ENCODE data around the gene POLR2L. TPM values are rescaled to one million over a fixed set of nuclear protein-coding genes. Genes with fewer than 3 reads are reported as not detected.

The POLR2L gene
- total and polyA plus RNA-seq, 3 donors from 2014 or later, result 32.9 to 97.3 (median 48.4) TPM

- no peak for DNase-seq
- TF ChIP-seq CTCF (IDR thresholded peaks at IDR 0.05) (no peak), POLR2A (IDR thresholded peaks at IDR 0.05) (no peak)
- Histone ChIP-seq H3K4me3 (peak overlapping the region in 1 of 2 donors; percentile 40), H3K36me3 (ENCODE audit: low read depth, missing control alignments) (no peaks in the 10 kb centered on the region), H3K27ac (peak overlapping the region in 1 of 2 donors; percentile 56), H3K9me3 (no peaks in the 10 kb centered on the region), H3K27me3 (no peaks in the 10 kb centered on the region), H3K4me1 (peaks cover 41% of the 10 kb centered on the region)
- intact Hi-C loops (cut with DNase I; ENCODE audit: low total_unique reads), result no loop called here
- 25 to 56% methylated on average over 11 to 40 of the region's 40 CpGs for WGBS, 2 donors
Observed at GRCh38 chr11:829176-829846, 13.0 kb downstream of the POLR2L start.

GRCh38 chr11:828506-829175, 13.7 kb downstream of the POLR2L start:
- peaks cover 34% of the 10 kb centered on the region for H3K4me1 ChIP-seq

GRCh38 chr11:827897-828192, 14.5 kb downstream of the POLR2L start, which contains the start of gene CRACR2B:
CRACR2B (plus strand) TSS chr11:827919; CDS start chr11:828608, 689 bp downstream.
- no peak for DNase-seq
- WGBS, 2 donors, result 68 to 77% methylated on average over 5 of the region's 5 CpGs
- TF ChIP-seq POLR2A (IDR thresholded peaks at IDR 0.05) (no peak), CTCF (IDR thresholded peaks at IDR 0.05) (no peak)

More at GRCh38 chr11:828506-829175, 13.7 kb downstream of the POLR2L start:
- TF ChIP-seq CTCF (IDR thresholded peaks at IDR 0.05) (no peak), POLR2A (IDR thresholded peaks at IDR 0.05) (no peak)
- WGBS, 2 donors, result 63 to 74% methylated on average over 7 to 20 of the region's 21 CpGs
- DNase-seq, result no peak
- Histone ChIP-seq H3K4me3 (no peak overlapping the region), H3K27me3 (no peaks in the 10 kb centered on the region), H3K9me3 (no peaks in the 10 kb centered on the region), H3K36me3 (ENCODE audit: low read depth, missing control alignments) (no peaks in the 10 kb centered on the region), H3K27ac (peak overlapping the region in 1 of 2 donors; percentile 56)
- intact Hi-C loops (cut with DNase I; ENCODE audit: low total_unique reads), result no loop called here

GRCh38 chr11:827146-827896, 15.0 kb downstream of the POLR2L start:
- WGBS, 2 donors, result 19 to 26% methylated on average over 14 to 38 of the region's 66 CpGs
- intact Hi-C loops (cut with DNase I; ENCODE audit: low total_unique reads), result no loop called here
- Histone ChIP-seq H3K9me3 (no peaks in the 10 kb centered on the region), H3K27ac (no peak overlapping the region), H3K4me3 (no peak overlapping the region), H3K27me3 (no peaks in the 10 kb centered on the region), H3K36me3 (ENCODE audit: low read depth, missing control alignments) (no peaks in the 10 kb centered on the region), H3K4me1 (peaks cover 28% of the 10 kb centered on the region)
- no peak for DNase-seq
- TF ChIP-seq POLR2A (IDR thresholded peaks at IDR 0.05), result no peak
- TF ChIP-seq CTCF (IDR thresholded peaks at IDR 0.05), result no peak

More at GRCh38 chr11:827897-828192, 14.5 kb downstream of the POLR2L start, which contains the start of gene CRACR2B:
- Histone ChIP-seq H3K27ac (peak within 1 kb of the TSS in 1 of 2 donors; percentile 56), H3K4me3 (no peak within 1 kb of the TSS), H3K36me3 (ENCODE audit: low read depth, missing control alignments) (no peaks in the 10 kb centered on the region), H3K4me1 (peaks cover 31% of the 10 kb centered on the region), H3K27me3 (no peaks in the 10 kb centered on the region), H3K9me3 (no peaks in the 10 kb centered on the region)
- intact Hi-C loops (cut with DNase I; ENCODE audit: low total_unique reads), result no loop called here

Data from testis (tissue), 3 donors.